Measurements from ENCODE around the gene IL2RA.
"Not testable (repeated sequence)": the region's sequence is repeated elsewhere in the genome, so short reads cannot be mapped to it uniquely, and the experiment has no call there.

The IL2RA gene

GRCh38 chr10:6005161-6005804 is 56.9 kb downstream of the IL2RA start:
- H3K27ac ChIP-seq, H3K4me3 ChIP-seq: not testable (repeated sequence)

DNA sequence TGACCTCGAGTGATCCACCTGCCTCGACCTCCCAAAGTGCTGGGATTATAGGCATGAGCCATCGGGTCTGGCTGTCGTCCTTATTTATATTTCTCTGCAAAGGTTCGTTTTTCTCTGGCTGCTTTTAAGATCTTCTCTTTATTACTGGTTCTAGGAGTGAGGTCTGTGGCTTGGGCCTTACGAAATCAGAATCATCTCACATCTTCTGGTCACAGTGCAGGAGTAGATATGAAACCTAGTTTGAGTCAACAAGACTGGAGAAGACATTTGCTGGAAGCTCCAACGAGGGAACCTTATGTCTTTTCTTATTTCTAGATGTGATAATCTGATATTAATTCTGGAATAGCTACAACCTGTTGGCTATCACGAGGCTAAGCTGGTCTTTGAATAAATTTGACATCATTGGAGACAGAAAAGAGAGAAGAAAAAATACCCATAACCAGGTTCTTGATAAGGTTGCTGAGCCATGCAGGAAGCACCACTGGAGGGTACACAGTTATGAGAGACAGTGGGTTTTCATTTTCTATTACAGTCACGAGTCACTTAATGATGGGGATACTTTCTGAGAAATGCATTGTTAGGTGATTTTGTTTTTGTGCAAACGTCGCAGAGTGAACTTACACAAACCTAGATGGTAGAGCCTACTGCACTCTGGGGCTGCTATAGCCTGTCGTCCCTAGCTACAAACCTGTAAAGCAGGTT is 59.2 kb downstream of the IL2RA start:
- Histone ChIP-seq H3K4me3 (no peak overlapping the region), H3K27ac (no peak overlapping the region)

- no peak overlapping the region for H3K4me3 ChIP-seq
- no peak overlapping the region for H3K27ac ChIP-seq
Measured at GRCh38 chr10:5999440-6000165, 62.6 kb downstream of the IL2RA start.

DNA sequence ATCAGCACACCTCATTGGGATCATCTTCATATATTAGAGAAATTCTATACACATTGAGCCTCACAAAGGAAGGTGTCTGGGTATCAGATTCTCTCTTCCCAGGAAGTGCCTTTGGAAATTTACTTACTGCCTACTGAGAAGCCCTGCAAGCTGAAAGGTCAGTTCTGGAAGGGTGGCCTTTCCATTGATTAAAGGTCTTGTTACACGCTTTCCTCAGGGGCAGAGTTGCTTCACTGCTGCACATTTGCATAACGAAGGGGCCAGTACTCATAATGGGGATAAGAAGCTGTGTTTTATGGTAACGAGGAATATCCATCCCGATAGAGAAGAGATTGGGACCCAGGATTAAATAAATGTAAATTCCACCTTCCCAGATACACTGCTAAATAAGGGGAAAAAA is 65.5 kb downstream of the IL2RA start:
- H3K4me3 ChIP-seq, result no peak overlapping the region
- no peak overlapping the region for H3K27ac ChIP-seq

DNA sequence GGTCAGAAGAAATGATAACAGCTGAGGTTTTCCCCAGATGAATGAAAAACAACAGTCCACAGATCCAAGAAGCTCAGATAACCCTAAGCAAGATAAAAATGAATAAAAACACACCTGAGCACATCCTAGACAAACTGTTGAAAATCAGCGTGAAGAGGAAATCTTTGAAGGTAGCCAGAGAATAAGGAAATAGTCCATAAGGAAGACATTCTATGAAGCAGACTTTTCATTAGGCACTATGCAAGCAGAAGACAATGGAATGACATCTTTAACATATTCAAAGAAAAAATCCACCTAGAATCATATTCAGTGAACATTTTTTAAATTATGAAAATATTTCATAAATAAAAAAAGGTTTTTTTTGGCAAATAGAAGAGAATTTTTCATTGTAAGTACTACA is 69.8 kb downstream of the IL2RA start:
- H3K4me3 ChIP-seq, result no peak overlapping the region

DNA sequence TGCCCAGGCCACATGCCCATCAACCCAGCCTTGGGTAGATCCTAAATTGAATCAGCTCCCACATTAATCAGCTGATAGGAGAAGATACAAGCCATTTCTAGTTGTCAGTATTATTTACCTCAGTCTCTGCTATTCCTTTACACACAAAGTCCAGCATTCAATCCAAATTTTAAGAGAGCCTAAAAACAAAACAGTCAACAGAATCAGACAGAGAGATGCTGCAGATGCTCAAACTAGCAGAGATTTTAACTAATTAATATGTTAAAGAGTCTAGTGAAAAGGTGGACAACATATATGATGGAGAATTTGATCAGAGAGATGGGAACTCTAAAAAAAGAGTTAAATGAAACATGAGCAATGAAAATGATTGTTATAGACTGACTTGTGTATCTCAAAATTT is 70.5 kb downstream of the IL2RA start:
- H3K4me3 ChIP-seq, result no peak overlapping the region
- no peak overlapping the region for H3K27ac ChIP-seq

More for the DNA sequence above, 69.8 kb downstream of the IL2RA start:
- H3K27ac ChIP-seq, result no peak overlapping the region

GRCh38 chr10:5989756-5990155 is 72.4 kb downstream of the IL2RA start:
- Histone ChIP-seq H3K4me3 (no peak overlapping the region), H3K27ac (peak overlapping the region in 1 of 21 experiments; percentile 62)

DNA sequence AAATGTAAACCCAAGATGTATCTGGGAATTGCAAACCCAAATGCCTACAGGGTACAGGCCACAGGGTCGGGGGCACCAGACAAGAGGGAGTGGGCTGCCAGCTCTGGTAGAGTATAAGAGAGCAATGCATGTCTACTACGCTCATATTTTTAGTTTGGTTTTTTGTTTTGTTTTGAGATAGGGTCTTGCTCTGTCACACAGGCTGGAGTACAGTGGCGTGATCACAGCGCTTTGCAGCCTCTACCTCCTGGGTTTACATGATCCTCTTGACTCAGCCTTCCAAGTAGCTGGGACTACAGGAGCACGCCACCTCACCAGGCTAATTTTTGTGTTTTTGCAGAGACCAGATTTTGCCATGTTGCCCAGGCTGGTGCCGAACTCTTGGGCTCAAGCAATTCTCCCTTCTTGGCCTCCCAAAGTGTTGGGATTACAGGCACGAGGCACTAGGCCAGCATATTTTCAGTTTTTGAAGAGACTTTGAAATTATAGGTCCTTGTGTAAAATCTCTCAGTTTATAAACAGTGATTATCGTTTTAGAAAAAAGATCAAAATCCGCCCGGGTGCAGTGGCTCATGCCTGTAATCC is 73.7 kb downstream of the IL2RA start:
- H3K4me3 ChIP-seq, result no peak overlapping the region
- peak overlapping the region in 5 of 21 experiments; percentile 3 to 27 (median 17) for H3K27ac ChIP-seq

GRCh38 chr10:5987747-5988146 is 74.4 kb downstream of the IL2RA start:
- no peak overlapping the region for H3K4me3 ChIP-seq
- peak overlapping the region in 5 of 21 experiments; percentile 3 to 27 (median 17) for H3K27ac ChIP-seq

DNA sequence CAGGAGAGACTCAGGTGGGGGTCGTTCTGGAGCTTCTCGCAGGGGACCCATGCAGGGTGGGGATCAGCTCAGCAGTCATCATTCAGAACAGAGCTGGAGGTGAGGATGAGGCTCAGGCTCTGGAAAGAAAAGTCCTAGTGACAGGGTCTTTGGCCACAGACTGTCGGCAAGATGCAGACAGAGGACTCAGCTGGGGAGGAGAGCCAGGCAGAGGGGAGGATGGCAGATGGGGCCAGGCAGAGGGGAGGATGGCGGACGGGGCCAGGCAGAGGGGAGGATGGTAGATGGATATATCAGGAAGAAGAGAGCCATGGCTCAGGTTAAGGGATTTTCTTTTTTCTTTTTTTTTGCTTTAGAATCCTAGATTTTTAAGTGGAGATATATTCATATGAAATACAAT is 77.1 kb downstream of the IL2RA start:
- no peak overlapping the region for H3K27ac ChIP-seq
- H3K4me3 ChIP-seq, result no peak overlapping the region

DNA sequence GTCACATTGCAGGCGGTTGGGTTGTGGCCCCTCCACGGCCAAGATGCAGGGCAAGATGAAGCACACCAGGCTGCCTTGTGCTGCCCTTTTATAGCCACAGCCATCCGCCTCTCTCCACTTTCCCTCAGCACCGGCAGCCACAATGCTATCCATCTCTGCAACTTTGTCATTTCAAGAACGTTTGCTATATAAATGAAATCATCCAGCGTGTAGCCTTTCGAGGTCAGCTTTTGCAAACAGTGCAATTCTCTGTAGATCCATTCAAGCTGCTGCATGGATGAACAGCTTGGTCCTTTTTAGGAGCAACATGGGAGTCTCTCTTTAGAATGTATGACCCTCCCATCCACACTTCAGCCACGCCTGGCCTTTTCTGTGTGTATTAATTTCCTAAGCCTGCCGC is 78.4 kb downstream of the IL2RA start:
- Histone ChIP-seq H3K4me3 (no peak overlapping the region), H3K27ac (no peak overlapping the region)

DNA sequence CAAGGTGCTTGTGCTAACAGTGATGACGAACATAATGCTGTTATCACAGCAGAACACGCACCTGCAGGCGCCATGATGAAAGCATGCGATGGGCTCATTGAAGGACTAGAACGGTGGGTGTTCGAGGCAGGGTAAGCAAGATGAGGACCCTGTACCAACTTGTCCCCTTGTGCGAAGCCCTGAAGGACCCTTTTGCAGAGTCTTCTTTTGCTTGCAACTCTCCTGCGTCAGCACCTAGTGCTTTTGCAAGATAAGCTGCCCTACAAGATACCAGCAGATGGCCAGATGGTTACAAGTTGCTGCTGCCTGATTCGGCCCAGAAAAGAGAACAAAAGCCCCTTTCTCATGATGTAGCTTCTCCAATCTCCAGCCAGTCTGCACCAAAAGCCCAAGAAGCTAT is 80.6 kb downstream of the IL2RA start:
- Histone ChIP-seq H3K4me3 (no peak overlapping the region), H3K27ac (no peak overlapping the region)

- peak overlapping the region; percentile 46 to 99 (median 86) for H3K4me3 ChIP-seq
- H3K27ac ChIP-seq, result peak overlapping the region in 17 of 21 experiments; percentile 67 to 100 (median 94)
Measured at GRCh38 chr10:5978230-5978489, 84.0 kb downstream of the IL2RA start.

GRCh38 chr10:5977471-5978229 is 84.5 kb downstream of the IL2RA start, which contains the start of gene IL15RA:
IL15RA (minus strand) TSS chr10:5977543; CDS start chr10:5977492, 51 bp downstream.
- Histone ChIP-seq H3K4me3 (peak within 1 kb of the TSS; percentile 46 to 99 (median 86)), H3K27ac (peak within 1 kb of the TSS; percentile 67 to 100 (median 94))

- H3K4me3 ChIP-seq, result peak overlapping the region; percentile 46 to 99 (median 86)
Measured at GRCh38 chr10:5976512-5977470, 85.4 kb downstream of the IL2RA start.

DNA sequence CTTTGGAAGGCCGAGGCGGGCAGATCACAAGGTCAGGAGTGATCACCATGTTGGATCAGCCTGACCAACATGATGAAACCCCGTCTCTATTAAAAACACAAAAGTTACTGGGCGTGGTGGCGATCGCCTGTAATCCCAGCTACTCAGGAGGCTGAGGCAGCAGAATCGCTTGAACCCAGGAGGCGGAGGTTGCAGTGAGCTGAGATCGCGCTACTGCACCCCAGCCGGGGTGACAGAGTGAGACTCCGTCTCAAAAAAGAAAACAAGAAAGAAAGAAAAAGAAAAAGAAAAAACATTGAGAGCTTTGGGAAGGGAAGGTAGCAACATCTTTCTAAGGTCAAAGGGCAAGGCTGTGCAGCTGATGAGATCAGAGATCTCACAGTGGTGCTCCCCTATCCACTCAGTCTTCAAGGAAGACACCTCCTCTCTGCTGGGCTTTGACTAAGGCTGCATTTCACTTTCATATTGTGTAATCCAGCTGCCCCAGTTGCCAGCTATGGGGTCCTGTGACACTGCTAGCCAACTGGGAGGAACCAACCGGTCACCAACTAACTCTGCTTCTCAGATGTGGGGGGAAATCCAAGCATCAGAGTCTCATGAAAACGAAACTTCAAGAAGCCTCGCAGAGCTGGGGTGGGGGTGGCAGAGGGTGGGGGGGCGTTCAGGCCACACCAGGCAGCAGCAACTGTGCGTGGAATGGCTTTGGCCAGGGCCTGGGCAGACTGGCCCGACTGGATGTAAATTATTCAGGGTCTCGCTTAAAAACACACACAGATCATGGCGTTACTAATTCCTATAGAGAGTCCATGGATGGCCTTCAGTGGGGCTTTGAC is 86.3 kb downstream of the IL2RA start:
- peak overlapping the region in 20 of 21 experiments; percentile 67 to 100 (median 94) for H3K27ac ChIP-seq
- H3K4me3 ChIP-seq, result peak overlapping the region; percentile 46 to 99 (median 86)

More at GRCh38 chr10:5976512-5977470, 85.4 kb downstream of the IL2RA start:
- H3K27ac ChIP-seq, result peak overlapping the region; percentile 67 to 100 (median 94)

DNA sequence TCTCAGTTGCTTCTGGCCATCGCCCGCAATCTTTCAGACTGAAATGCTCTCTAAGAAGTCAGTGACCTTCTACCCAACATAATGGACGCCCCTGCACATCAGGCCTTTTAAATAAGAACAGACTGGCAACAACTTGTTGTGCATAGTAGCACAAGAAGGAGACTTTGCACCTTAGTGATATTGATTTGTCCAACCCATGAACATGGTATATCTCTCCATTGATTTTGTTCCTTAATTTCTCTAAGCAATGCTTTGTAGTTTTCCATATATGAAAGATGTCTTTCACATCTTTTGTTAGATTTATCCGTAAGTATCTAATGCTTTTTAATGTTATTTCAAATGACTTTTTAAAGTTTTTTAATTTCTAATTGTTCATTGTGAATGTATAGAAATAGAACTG is 89.1 kb downstream of the IL2RA start:
- H3K27ac ChIP-seq, result no peak overlapping the region
- no peak overlapping the region for H3K4me3 ChIP-seq

DNA sequence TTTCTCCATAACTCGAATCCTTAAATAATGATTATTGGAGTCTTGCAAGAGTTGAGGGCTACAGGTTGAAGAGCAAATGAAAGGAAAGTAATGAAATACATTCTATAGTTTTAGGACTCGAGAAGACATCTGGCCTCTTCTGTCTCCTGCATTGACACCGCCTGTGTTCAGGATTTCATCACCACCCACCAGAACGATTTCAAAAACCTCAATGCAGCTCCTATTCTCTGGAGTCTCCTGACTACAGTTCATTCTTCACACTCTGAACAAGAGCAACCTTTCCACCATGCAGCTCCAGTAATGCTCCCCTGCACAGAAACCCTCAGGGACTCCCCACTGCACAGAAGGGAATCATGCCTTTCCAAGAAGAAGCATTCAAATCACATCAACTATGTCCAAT is 90.3 kb downstream of the IL2RA start:
- Histone ChIP-seq H3K27ac (peak overlapping the region in 18 of 21 experiments; percentile 11 to 83 (median 62)), H3K4me3 (no peak overlapping the region)

All from skin epidermis (tissue), 12 donors.